ENCODE measurements around the gene SNX27. TPM values are rescaled to one million over a fixed set of nuclear protein-coding genes. Genes with fewer than 3 reads are reported as not detected.
"Not testable (repeated sequence)": the region's sequence is repeated elsewhere in the genome, so short reads cannot be mapped to it uniquely, and the experiment has no call there.

Gene SNX27
- total and polyA plus RNA-seq, 10 of the 15 experiments (the other 5 are each of a cell fraction or from before 2014, with no cell fraction given), result 3.8 to 21.8 (median 12.5) TPM

- FAIRE-seq, result no peak
- Histone ChIP-seq H4K20me1 (ENCODE audit: control insufficient read depth, insufficient read depth) (no peaks in the 10 kb centered on the region), H3K4me2 (ENCODE audit: control insufficient read depth, insufficient read depth) (no peak overlapping the region), H3K27ac (ENCODE audit: control insufficient read depth, insufficient read depth) (no peak overlapping the region), H3K27me3 (replicated peaks in 1 of 2; ENCODE audit: control insufficient read depth in 2 of 2, insufficient read depth in 2 of 2, low read length in 1 of 2) (no peaks in the 10 kb centered on the region), H3K79me2 (ENCODE audit: control insufficient read depth, insufficient read depth, low read length) (peaks cover 8% of the 10 kb centered on the region), H3K9me3 (replicated peaks; ENCODE audit: control insufficient read depth, insufficient read depth, low read length) (no peaks in the 10 kb centered on the region), H3K4me1 (ENCODE audit: control insufficient read depth, insufficient read depth, low read length) (peaks cover 23% of the 10 kb centered on the region), H3K4me3 (no peak overlapping the region), H3K9ac (ENCODE audit: control insufficient read depth, insufficient read depth, low read length) (no peak overlapping the region), H2AFZ (ENCODE audit: control insufficient read depth, low read depth, low read length) (no peak overlapping the region), H3K36me3 (ENCODE audit: control insufficient read depth in 2 of 2, insufficient read depth in 2 of 2, low read length in 1 of 2) (no peaks in the 10 kb centered on the region)
- no peak for ATAC-seq
- ChIA-PET RAD21 (ENCODE audit: unreplicated experiment) (interaction anchor here (1.0 kb wide), 1 partner anchor 21 kb away, joined by 3 read pairs; no protein-coding TSS in a partner anchor), CTCF (interaction anchor here (1.6 kb wide), 1 partner anchor 47 kb away, joined by 4 read pairs; no protein-coding TSS in a partner anchor), SMC1A (ENCODE audit: uncharacterized antibody, unreplicated experiment) (interaction anchor here (0.5 to 1.5 kb wide), 3 partner anchors 16 to 212 kb away, joined by 3 to 6 read pairs (median 5); no protein-coding TSS in a partner anchor), POLR2A (no interaction called here)
- DNase-seq (ENCODE audit: low read depth, low spot score), result no peak
- no TSS peak for BruUV-seq (replicated peaks)
- in situ Hi-C loops (cut with MboI) (no loop called here), intact Hi-C loops (cut with micrococcal nuclease; ENCODE audit: unreplicated experiment) (no loop called here)
- no peak for TF ChIP-seq CHD4 (IDR thresholded peaks at IDR 0.05)
- peak; percentile 38; the same call in 1 of the 2 replicates for TF ChIP-seq RUNX3 (IDR thresholded peaks at IDR 0.05; ENCODE audit: low read length)
- 45% methylated on average over 1 of the region's 1 CpG for WGBS (ENCODE audit: insufficient coverage, insufficient replicate concordance, low lambda C conversion rate, missing lambda C conversion rate)
These were observed 29.4 kb downstream of the SNX27 start for GRCh38 chr1:151641229-151641628.

GRCh38 chr1:151643085-151643484 lies 31.2 kb downstream of the SNX27 start:
- H3K79me2 ChIP-seq (ENCODE audit: control insufficient read depth, insufficient read depth, low read length); SMC1A ChIA-PET (ENCODE audit: uncharacterized antibody, unreplicated experiment); FAIRE-seq; H3K9ac ChIP-seq (ENCODE audit: control insufficient read depth, insufficient read depth, low read length); DNase-seq (ENCODE audit: low read depth, low spot score); H3K27ac ChIP-seq (ENCODE audit: control insufficient read depth, insufficient read depth); CTCF ChIA-PET; H3K27me3 ChIP-seq (replicated peaks in 1 of 2; ENCODE audit: control insufficient read depth in 2 of 2, insufficient read depth in 2 of 2, low read length in 1 of 2); RAD21 ChIA-PET (ENCODE audit: unreplicated experiment); H3K9me3 ChIP-seq (replicated peaks; ENCODE audit: control insufficient read depth, insufficient read depth, low read length); H3K36me3 ChIP-seq (ENCODE audit: control insufficient read depth in 2 of 2, insufficient read depth in 2 of 2, low read length in 1 of 2); intact Hi-C loops (cut with micrococcal nuclease; ENCODE audit: unreplicated experiment); H3K4me2 ChIP-seq (ENCODE audit: control insufficient read depth, insufficient read depth); H2AFZ ChIP-seq (ENCODE audit: control insufficient read depth, low read depth, low read length); in situ Hi-C loops (cut with MboI); H3K4me3 ChIP-seq; H4K20me1 ChIP-seq (ENCODE audit: control insufficient read depth, insufficient read depth); BruUV-seq (replicated peaks); ATAC-seq; POLR2A ChIA-PET: not testable (repeated sequence)
- peaks cover 11% of the 10 kb centered on the region for H3K4me1 ChIP-seq (ENCODE audit: control insufficient read depth, insufficient read depth, low read length)
- 88% methylated on average over 11 of the region's 11 CpGs for WGBS (ENCODE audit: insufficient coverage, insufficient replicate concordance, low lambda C conversion rate, missing lambda C conversion rate)
